SK-N-SH treated with all-trans-retinoic acid at 6 μM for 48 hours (cell line): ENCODE data around the gene DSCAM.

Experiments
- ATAC-seq: fragments of 200-7000 bp; cut with Tn5 transposase; 3 replicates; pipeline ENCODE4 v1.9.1; 2020; ENCODE audit warnings: mild to moderate bottlenecking, moderate library complexity
- ARNTL ChIP-seq: fragments of 450-650 bp; formaldehyde crosslinking; IDR thresholded peaks from 2 replicates; pipeline ENCODE4 v1.5.0; 2020; ENCODE audit warnings: low read depth, mild to moderate bottlenecking, moderate library complexity, borderline replicate concordance
- BACH2 ChIP-seq: fragments of 250-450 bp; sonication (Bioruptor Pico); IDR thresholded peaks from 2 replicates; pipeline ENCODE4 v1.9.0; 2021; ENCODE audit warnings: mild to moderate bottlenecking, borderline replicate concordance
- CREB5 ChIP-seq: fragments of 250-450 bp; sonication (Bioruptor Pico); IDR thresholded peaks from 2 replicates; pipeline ENCODE4 v1.5.1; 2020; ENCODE audit warnings: low read depth, mild to moderate bottlenecking, moderate library complexity
- CSDC2 ChIP-seq: fragments of 250-450 bp; sonication (Bioruptor Pico); IDR thresholded peaks from 2 replicates; pipeline ENCODE4 v1.5.0; 2020; ENCODE audit warnings: mild to moderate bottlenecking, moderate library complexity
- ESRRG ChIP-seq: fragments of 250-450 bp; sonication (Bioruptor Pico); IDR thresholded peaks from 2 replicates; pipeline ENCODE4 v1.6.1; 2021; ENCODE audit warnings: mild to moderate bottlenecking
- GLIS3 ChIP-seq: fragments of 250-450 bp; sonication (Bioruptor Pico); IDR thresholded peaks from 2 replicates; pipeline ENCODE4 v1.5.0; 2020; ENCODE audit warnings: mild to moderate bottlenecking, moderate library complexity
- ISL1 ChIP-seq: fragments of 250-450 bp; sonication (Bioruptor Pico); IDR thresholded peaks from 2 replicates; pipeline ENCODE4 v2.1.2; 2022; ENCODE audit warnings: mild to moderate bottlenecking, moderate library complexity
- OSR1 ChIP-seq: fragments of 250-450 bp; sonication (Bioruptor Pico); IDR thresholded peaks from 2 replicates; pipeline ENCODE4 v1.8.0; 2022; ENCODE audit warnings: moderate library complexity, mild to moderate bottlenecking, inconsistent platforms
- PPARA ChIP-seq: fragments of 250-450 bp; sonication (Bioruptor Pico); IDR thresholded peaks from 2 replicates; pipeline ENCODE4 v1.5.0; 2020; ENCODE audit warnings: mild to moderate bottlenecking, borderline replicate concordance
- SNAI2 ChIP-seq: fragments of 250-450 bp; sonication (Bioruptor Pico); IDR thresholded peaks from 2 replicates; pipeline ENCODE4 v1.5.0; 2020; ENCODE audit warnings: mild to moderate bottlenecking, moderate library complexity
- ZC3H10 ChIP-seq: fragments of 250-450 bp; sonication (Bioruptor Pico); IDR thresholded peaks from 2 replicates; pipeline ENCODE4 v1.5.1; 2021; ENCODE audit warnings: mild to moderate bottlenecking, moderate library complexity
- ZFP3 ChIP-seq: fragments of 250-450 bp; sonication (Bioruptor Pico); IDR thresholded peaks from 2 replicates; pipeline ENCODE4 v1.5.0; 2020; ENCODE audit warnings: mild to moderate bottlenecking, moderate library complexity
- ZFP30 ChIP-seq: fragments of 450-650 bp; formaldehyde crosslinking; IDR thresholded peaks from 2 replicates; pipeline ENCODE4 v1.5.0; 2022; ENCODE audit warnings: mild to moderate bottlenecking, moderate library complexity
- ZNF565 ChIP-seq: fragments of 450-650 bp; formaldehyde crosslinking; conservative IDR thresholded peaks from 2 replicates; pipeline ENCODE4 v1.5.0; 2020; ENCODE audit warnings: low read depth, mild to moderate bottlenecking, moderate library complexity
- ZNF70 ChIP-seq: fragments of 450-650 bp; formaldehyde crosslinking; IDR thresholded peaks from 2 replicates; pipeline ENCODE4 v1.5.0; 2020; ENCODE audit warnings: mild to moderate bottlenecking, moderate library complexity
- TF ChIP-seq, protein P1 (sequence below): fragments of 250-450 bp; sonication (Bioruptor Pico); IDR thresholded peaks from 2 replicates; pipeline ENCODE4 v1.5.1; 2021; ENCODE audit warnings: mild to moderate bottlenecking, moderate library complexity
- TF ChIP-seq, protein P2 (sequence below): fragments of 250-450 bp; sonication (Bioruptor Pico); IDR thresholded peaks from 2 replicates; pipeline ENCODE4 v1.8.0; 2020; ENCODE audit warnings: mild to moderate bottlenecking, moderate library complexity, borderline replicate concordance
- TF ChIP-seq, protein P3 (sequence below): fragments of 250-450 bp; sonication (Bioruptor Pico); IDR thresholded peaks from 2 replicates; pipeline ENCODE4 v1.5.0; 2020; ENCODE audit warnings: mild to moderate bottlenecking, moderate library complexity
- TF ChIP-seq, protein P4 (sequence below): fragments of 250-450 bp; sonication (Bioruptor Pico); IDR thresholded peaks from 2 replicates; pipeline ENCODE4 v1.8.0; 2021; ENCODE audit warnings: low read depth, mild to moderate bottlenecking, moderate library complexity, borderline replicate concordance

DSCAM gene

DNA sequence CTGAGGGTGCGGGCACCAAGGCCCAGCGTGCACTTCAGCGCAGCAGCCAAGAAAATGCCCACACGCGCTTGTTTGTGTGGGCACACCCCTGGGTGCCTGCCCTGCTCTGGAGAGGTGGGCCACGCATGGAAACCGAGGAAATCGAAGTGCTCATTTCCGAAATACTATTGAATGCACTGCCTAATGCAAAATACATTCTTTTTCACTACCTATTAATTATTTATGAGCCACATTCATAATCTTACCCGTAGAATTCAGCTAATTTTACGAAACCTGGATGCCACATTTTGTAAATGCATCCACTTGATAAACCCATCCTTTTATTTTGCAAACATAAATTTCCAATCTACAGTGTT lies 4.8 kb downstream of the DSCAM start (continued):
- TF ChIP-seq ISL1 (CRISPR knock-in tag), result no peak
- no peak for TF ChIP-seq ARNTL (CRISPR knock-in tag)
- no peak for TF ChIP-seq ESRRG (CRISPR knock-in tag)

DNA sequence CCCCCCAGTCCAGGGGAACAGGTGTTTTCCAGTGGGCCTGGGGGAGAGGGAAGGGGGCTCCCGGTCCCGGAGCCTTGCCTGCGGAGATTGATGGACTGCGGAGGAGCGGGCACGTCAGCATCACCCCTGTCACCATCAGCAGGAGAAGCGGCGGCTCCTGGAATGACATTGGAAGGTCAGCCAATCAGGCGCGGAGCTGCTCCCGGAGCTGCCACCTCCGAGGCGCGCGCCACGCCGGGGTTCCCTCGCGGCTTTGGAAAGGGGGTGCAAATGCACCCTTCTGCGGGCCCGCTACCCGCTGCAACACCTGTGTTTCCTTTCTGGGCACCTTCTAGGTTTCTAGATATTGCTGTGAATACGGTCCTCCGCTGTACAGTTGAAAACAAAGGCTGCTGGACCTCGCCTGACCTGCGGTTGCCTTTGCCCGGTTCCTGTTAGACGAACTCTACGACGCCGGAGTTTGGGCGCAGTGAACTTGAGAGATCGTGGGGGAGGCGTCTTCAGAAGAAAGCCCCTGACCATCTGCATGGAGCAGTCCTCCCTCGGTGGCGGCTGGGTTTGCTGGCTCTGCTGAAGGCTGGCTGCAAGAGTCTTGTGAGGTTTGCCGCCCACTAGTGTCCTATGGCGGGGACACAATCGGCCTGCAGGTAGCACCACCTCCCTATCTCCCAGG lies 5.3 kb downstream of the DSCAM start:
- ATAC-seq, result no peak
- TF ChIP-seq BACH2 (CRISPR knock-in tag) (no peak), ISL1 (CRISPR knock-in tag) (no peak), OSR1 (CRISPR knock-in tag) (no peak), PPARA (CRISPR knock-in tag) (no peak)
- TF ChIP-seq, protein P1, sequence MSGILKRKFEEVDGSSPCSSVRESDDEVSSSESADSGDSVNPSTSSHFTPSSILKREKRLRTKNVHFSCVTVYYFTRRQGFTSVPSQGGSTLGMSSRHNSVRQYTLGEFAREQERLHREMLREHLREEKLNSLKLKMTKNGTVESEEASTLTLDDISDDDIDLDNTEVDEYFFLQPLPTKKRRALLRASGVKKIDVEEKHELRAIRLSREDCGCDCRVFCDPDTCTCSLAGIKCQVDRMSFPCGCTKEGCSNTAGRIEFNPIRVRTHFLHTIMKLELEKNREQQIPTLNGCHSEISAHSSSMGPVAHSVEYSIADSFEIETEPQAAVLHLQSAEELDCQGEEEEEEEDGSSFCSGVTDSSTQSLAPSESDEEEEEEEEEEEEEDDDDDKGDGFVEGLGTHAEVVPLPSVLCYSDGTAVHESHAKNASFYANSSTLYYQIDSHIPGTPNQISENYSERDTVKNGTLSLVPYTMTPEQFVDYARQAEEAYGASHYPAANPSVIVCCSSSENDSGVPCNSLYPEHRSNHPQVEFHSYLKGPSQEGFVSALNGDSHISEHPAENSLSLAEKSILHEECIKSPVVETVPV (CRISPR knock-in tag), result no peak

DNA sequence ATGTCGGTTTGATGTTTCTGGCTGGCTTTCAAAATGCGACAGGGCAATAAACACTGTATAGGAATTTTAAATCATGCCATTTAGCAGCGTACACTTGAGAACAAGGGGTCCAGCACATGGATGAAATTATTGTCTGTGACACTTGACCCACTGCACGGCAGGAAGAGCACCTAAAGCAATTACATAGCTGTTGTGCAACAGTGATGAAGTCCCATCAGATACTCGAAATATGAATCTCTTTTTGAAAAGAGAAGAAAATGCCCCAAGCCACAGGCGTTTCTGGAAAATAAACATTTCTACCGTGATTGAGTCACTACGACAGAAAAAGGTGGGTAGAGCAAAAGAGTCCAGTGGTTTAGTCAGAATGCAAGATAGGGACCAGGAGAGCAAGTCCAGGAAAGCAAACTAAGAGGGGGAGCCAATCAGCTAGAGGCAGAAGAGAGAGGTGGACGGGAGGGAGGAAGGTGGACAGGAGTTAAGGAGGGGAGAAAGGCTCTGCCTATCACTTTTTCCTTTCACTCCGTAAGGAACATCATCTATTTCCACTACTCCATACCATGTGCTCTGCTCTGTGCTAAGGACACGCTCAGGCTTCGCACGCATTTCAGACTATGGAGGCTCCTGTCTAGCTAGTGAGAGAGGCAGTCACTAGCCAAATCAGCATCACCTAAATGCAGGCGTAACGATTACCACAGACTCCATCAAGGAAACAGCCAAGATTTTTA lies 6.4 kb downstream of the DSCAM start:
- ATAC-seq, result no peak

More for the DNA sequence above, 6.4 kb downstream of the DSCAM start:
- no peak for TF ChIP-seq CSDC2 (CRISPR knock-in tag)
- TF ChIP-seq ZNF70 (CRISPR knock-in tag), result no peak
- no peak for TF ChIP-seq OSR1 (CRISPR knock-in tag)
- TF ChIP-seq ESRRG (CRISPR knock-in tag), result no peak
- no peak for TF ChIP-seq GLIS3 (CRISPR knock-in tag)
- TF ChIP-seq ZFP30 (CRISPR knock-in tag), result no peak
- TF ChIP-seq ZC3H10, result no peak
- TF ChIP-seq, protein P2, sequence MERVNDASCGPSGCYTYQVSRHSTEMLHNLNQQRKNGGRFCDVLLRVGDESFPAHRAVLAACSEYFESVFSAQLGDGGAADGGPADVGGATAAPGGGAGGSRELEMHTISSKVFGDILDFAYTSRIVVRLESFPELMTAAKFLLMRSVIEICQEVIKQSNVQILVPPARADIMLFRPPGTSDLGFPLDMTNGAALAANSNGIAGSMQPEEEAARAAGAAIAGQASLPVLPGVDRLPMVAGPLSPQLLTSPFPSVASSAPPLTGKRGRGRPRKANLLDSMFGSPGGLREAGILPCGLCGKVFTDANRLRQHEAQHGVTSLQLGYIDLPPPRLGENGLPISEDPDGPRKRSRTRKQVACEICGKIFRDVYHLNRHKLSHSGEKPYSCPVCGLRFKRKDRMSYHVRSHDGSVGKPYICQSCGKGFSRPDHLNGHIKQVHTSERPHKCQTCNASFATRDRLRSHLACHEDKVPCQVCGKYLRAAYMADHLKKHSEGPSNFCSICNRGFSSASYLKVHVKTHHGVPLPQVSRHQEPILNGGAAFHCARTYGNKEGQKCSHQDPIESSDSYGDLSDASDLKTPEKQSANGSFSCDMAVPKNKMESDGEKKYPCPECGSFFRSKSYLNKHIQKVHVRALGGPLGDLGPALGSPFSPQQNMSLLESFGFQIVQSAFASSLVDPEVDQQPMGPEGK (CRISPR knock-in tag), result no peak
- no peak for TF ChIP-seq BACH2 (CRISPR knock-in tag)
- no peak for TF ChIP-seq ZNF565 (CRISPR knock-in tag)
- TF ChIP-seq SNAI2, result no peak
- TF ChIP-seq, protein P3, sequence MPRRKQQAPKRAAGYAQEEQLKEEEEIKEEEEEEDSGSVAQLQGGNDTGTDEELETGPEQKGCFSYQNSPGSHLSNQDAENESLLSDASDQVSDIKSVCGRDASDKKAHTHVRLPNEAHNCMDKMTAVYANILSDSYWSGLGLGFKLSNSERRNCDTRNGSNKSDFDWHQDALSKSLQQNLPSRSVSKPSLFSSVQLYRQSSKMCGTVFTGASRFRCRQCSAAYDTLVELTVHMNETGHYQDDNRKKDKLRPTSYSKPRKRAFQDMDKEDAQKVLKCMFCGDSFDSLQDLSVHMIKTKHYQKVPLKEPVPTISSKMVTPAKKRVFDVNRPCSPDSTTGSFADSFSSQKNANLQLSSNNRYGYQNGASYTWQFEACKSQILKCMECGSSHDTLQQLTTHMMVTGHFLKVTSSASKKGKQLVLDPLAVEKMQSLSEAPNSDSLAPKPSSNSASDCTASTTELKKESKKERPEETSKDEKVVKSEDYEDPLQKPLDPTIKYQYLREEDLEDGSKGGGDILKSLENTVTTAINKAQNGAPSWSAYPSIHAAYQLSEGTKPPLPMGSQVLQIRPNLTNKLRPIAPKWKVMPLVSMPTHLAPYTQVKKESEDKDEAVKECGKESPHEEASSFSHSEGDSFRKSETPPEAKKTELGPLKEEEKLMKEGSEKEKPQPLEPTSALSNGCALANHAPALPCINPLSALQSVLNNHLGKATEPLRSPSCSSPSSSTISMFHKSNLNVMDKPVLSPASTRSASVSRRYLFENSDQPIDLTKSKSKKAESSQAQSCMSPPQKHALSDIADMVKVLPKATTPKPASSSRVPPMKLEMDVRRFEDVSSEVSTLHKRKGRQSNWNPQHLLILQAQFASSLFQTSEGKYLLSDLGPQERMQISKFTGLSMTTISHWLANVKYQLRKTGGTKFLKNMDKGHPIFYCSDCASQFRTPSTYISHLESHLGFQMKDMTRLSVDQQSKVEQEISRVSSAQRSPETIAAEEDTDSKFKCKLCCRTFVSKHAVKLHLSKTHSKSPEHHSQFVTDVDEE (CRISPR knock-in tag), result no peak
- no peak for TF ChIP-seq PPARA (CRISPR knock-in tag)
- TF ChIP-seq ARNTL (CRISPR knock-in tag), result no peak
- TF ChIP-seq ZFP3 (CRISPR knock-in tag), result no peak
- TF ChIP-seq, protein P4, sequence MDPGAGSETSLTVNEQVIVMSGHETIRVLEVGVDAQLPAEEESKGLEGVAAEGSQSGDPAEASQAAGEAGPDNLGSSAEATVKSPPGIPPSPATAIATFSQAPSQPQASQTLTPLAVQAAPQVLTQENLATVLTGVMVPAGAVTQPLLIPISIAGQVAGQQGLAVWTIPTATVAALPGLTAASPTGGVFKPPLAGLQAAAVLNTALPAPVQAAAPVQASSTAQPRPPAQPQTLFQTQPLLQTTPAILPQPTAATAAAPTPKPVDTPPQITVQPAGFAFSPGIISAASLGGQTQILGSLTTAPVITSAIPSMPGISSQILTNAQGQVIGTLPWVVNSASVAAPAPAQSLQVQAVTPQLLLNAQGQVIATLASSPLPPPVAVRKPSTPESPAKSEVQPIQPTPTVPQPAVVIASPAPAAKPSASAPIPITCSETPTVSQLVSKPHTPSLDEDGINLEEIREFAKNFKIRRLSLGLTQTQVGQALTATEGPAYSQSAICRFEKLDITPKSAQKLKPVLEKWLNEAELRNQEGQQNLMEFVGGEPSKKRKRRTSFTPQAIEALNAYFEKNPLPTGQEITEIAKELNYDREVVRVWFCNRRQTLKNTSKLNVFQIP (CRISPR knock-in tag), result no peak
- no peak for TF ChIP-seq CREB5 (CRISPR knock-in tag)
